K562 (cell line): ENCODE results near the gene SNX4. TPM values are rescaled to one million over a fixed set of nuclear protein-coding genes. Genes with fewer than 3 reads are reported as not detected.

Experiments
- ATAC-seq: fragments of 200-7000 bp; cut with Tn5 transposase; 3 replicates; pipeline ENCODE4 v1.9.1; 2020; ENCODE audit warnings: moderate library complexity
- BruUV-seq: library from RNA; stranded (reverse); fragments of 400-500 nt; replicated peaks from 2 replicates; lab custom pipeline; 2021; lab: Mats Ljungman, UMichigan
- CTCF ChIA-PET: fragments of 300-600 bp; formaldehyde crosslinking; extraction: SDS; loops from one replicate; lab custom pipeline; 2021; ENCODE audit warnings: low intra/inter-chr PET ratio; lab: Yijun Ruan, JAX
- POLR2A ChIA-PET: fragments of 300-600, 350-650 bp; sonication (Branson Sonifier 250); formaldehyde crosslinking; extraction: SDS; loops from one replicate; lab custom pipeline; 2021; ENCODE audit warnings: antibody characterized with exemption, inconsistent platforms; lab: Yijun Ruan, JAX
- DNase-seq, 4 experiments: peaks; one replicate each; pipeline versions ENCODE4 v3.0.0 to v3.0.0-alpha.2; 2011 to 2018; ENCODE audit warnings: low spot score in 3 of 4, mixed read lengths in 3 of 4; ENCODE audit errors: extremely low read depth in 1 of 4
- FAIRE-seq: peaks from 2 replicates; lab custom pipeline; 2011; peaks lifted over from hg19 to GRCh38; lab: Jason Lieb, UNC
- H2AFZ ChIP-seq: 2 replicates; pipeline ENCODE4 v1.6.0; 2011; ENCODE audit warnings: low read depth, low read length, control low read depth, inconsistent platforms
- H3K27ac ChIP-seq: fragments of 200-600 bp; 3 replicates; pipeline ENCODE4 v1.8.0; 2011; ENCODE audit warnings: low read depth, mild to moderate bottlenecking, control low read depth, inconsistent platforms, low read length, moderate library complexity, mixed read lengths; ENCODE audit errors: extremely low read depth
- H3K27me3 ChIP-seq, 2 experiments: fragments of 300-600 bp in 1 of 2; 2 replicates in 1 of 2; 3 replicates in 1 of 2; pipeline versions ENCODE4 v1.6.0 to v1.8.0; 2011; ENCODE audit warnings: inconsistent platforms in 2 of 2, low read length in 2 of 2, mild to moderate bottlenecking in 1 of 2, mixed read lengths in 1 of 2, moderate library complexity in 1 of 2; ENCODE audit not compliant: control insufficient read depth in 2 of 2, insufficient read depth in 2 of 2
- H3K36me3 ChIP-seq: fragments of 300-600 bp; 3 replicates; pipeline ENCODE4 v1.8.0; 2011; ENCODE audit warnings: mild to moderate bottlenecking, low read length, inconsistent platforms; ENCODE audit not compliant: control insufficient read depth, insufficient read depth
- H3K4me1 ChIP-seq, 2 experiments: fragments of 200-600 bp in 1 of 2; replicated peaks in 1 of 2; 2 replicates in 1 of 2; 3 replicates in 1 of 2; pipeline versions ENCODE4 v1.5.1 to v1.8.0; 2011; ENCODE audit warnings: inconsistent platforms in 2 of 2, low read length in 2 of 2, mild to moderate bottlenecking in 1 of 2, mixed read lengths in 1 of 2, moderate library complexity in 1 of 2; ENCODE audit not compliant: control insufficient read depth in 2 of 2, insufficient read depth in 2 of 2
- H3K4me2 ChIP-seq: 2 replicates; pipeline ENCODE4 v1.6.1; 2011; ENCODE audit warnings: low read length, control low read depth, inconsistent platforms, mixed read lengths; ENCODE audit not compliant: insufficient read depth
- H3K4me3 ChIP-seq: fragments of 200-600 bp; sonication (generic), shearing (Covaris generic); 2 replicates; pipeline ENCODE4 v1.5.1; 2016; ENCODE audit warnings: control low read depth, inconsistent platforms
- H3K79me2 ChIP-seq: fragments of 200-600 bp; 3 replicates; pipeline ENCODE4 v1.8.0; 2011; ENCODE audit warnings: low read length, inconsistent platforms; ENCODE audit not compliant: control insufficient read depth, insufficient read depth
- H3K9ac ChIP-seq, 2 experiments: 2 replicates each; pipeline versions ENCODE4 v1.6.0 to v1.6.1; 2011; ENCODE audit warnings: low read depth in 2 of 2, low read length in 2 of 2, control low read depth in 1 of 2, inconsistent platforms in 1 of 2, mild to moderate bottlenecking in 1 of 2, mixed read lengths in 1 of 2; ENCODE audit not compliant: insufficient read depth in 1 of 2
- H3K9me1 ChIP-seq: one replicate; pipeline ENCODE4 v1.6.0; 2011; ENCODE audit warnings: inconsistent platforms, mild to moderate bottlenecking, low read length, moderate library complexity; ENCODE audit not compliant: control insufficient read depth, insufficient read depth
- H3K9me3 ChIP-seq: replicated peaks from 2 replicates; pipeline ENCODE4 v1.5.1; 2011; ENCODE audit warnings: low read depth, low read length, inconsistent platforms; ENCODE audit not compliant: control insufficient read depth, insufficient read depth
- H4K20me1 ChIP-seq: replicated peaks from 2 replicates; pipeline ENCODE4 v1.6.1; 2011; ENCODE audit warnings: low read length, inconsistent platforms, mixed read lengths; ENCODE audit not compliant: control insufficient read depth, insufficient read depth
- HIVEP1 ChIP-seq: fragments of 250-450 bp; sonication (Bioruptor Pico); IDR thresholded peaks from 2 replicates; pipeline ENCODE4 v1.4.0; 2020; ENCODE audit warnings: mild to moderate bottlenecking
- MAFG ChIP-seq: fragments of 450-650 bp; conservative IDR thresholded peaks from 2 replicates; pipeline ENCODE4 v1.6.1; 2016; ENCODE audit warnings: missing genetic modification characterization, missing compliant biosample characterization
- PHF8 ChIP-seq: fragments of 200-600 bp; sonication (generic); IDR thresholded peaks from 2 replicates; pipeline ENCODE4 v1.6.1; 2012; ENCODE audit warnings: mixed run types, mild to moderate bottlenecking, inconsistent platforms, low read length, moderate library complexity, borderline replicate concordance
- POLR2B ChIP-seq: fragments of 450-650 bp; IDR thresholded peaks from 2 replicates; pipeline ENCODE4 v1.6.1; 2018; ENCODE audit warnings: low read depth; ENCODE audit not compliant: partially characterized antibody
- ZNF589 ChIP-seq: fragments of 200-800 bp; sonication (Bioruptor generic); IDR thresholded peaks from 2 replicates; pipeline ENCODE4 v1.6.1; 2016; ENCODE audit warnings: low read depth, missing genetic modification characterization, missing compliant biosample characterization
- ZNF75A ChIP-seq: fragments of 450-650 bp; formaldehyde crosslinking; IDR thresholded peaks from 2 replicates; pipeline ENCODE4 v1.4.0; 2020; ENCODE audit warnings: mild to moderate bottlenecking
- WGBS: fragments of 100-300 bp; shearing (Covaris generic); methylation state at CpG from one replicate; pipeline ENCODE4 v1.1.6; 2016; ENCODE audit warnings: low coverage, mixed read lengths; ENCODE audit not compliant: insufficient coverage; ENCODE audit errors: missing lambda C conversion rate; 5-methylcytosine and 5-hydroxymethylcytosine counted together
- in situ Hi-C: fragments of 300-500 bp; cut with MboI; formaldehyde crosslinking; loops from 4 replicates; pipeline ENCODE4 v1.15.0; 2018; ENCODE audit warnings: inconsistent platforms, mixed read lengths
- intact Hi-C: fragments of 100-400 bp; cut with micrococcal nuclease; formaldehyde crosslinking; loops from 2 replicates; pipeline ENCODE4 v1.14.2; 2022
- polyA plus RNA-seq, 8 experiments: library from polyadenylated mRNA; depleted of rRNA in 4 of 8; stranded (reverse) in 5 of 8; unstranded in 3 of 8; fragments of >200 nt; fragmentation: Nextera tagmentation in 2 of 8; fragmentation: Illumina TruSeq in 1 of 8; extraction: Ambion mirVana in 2 of 8; extraction: Trizol in 1 of 8; gene quantifications; 2 replicates each; pipeline versions ENCODE4 v1.2.1 to v1.2.3, GENCODE V29; 2011 to 2014; ENCODE audit warnings: inconsistent platforms in 1 of 8, missing spikeins in 1 of 8
- total RNA-seq, 7 experiments: library from RNA; depleted of rRNA in 6 of 7; stranded (reverse); fragments of >200 nt in 6 of 7; fragmentation: Illumina TruSeq in 2 of 7; extraction: Trizol in 2 of 7; gene quantifications; 2 replicates each; pipeline versions ENCODE4 v1.2.1 to v1.2.3, GENCODE V29; 2011 to 2021; ENCODE audit warnings: low replicate concordance in 1 of 7
- TF ChIP-seq, protein P1 (sequence below): fragments of 250-450 bp; sonication (Bioruptor Pico); IDR thresholded peaks from 2 replicates; pipeline ENCODE4 v1.9.0; 2021; ENCODE audit warnings: mild to moderate bottlenecking

The SNX4 gene
- total and polyA plus RNA-seq, 9 of the 15 experiments (the other 6 are each of a cell fraction or from before 2014, with no cell fraction given) = 11.4 to 40.3 (median 30.0) TPM

- TF ChIP-seq ZNF589 (CRISPR knock-in tag) = no peak
- TF ChIP-seq, protein P1, sequence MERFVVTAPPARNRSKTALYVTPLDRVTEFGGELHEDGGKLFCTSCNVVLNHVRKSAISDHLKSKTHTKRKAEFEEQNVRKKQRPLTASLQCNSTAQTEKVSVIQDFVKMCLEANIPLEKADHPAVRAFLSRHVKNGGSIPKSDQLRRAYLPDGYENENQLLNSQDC = no peak
Observed at GRCh38 chr3:125414669-125415068, 105.3 kb downstream of the SNX4 start (continued).

GRCh38 chr3:125410922-125411321 is 109.1 kb downstream of the SNX4 start:
- ChIA-PET POLR2A (interaction anchor here (0.6 kb wide), 1 partner anchor 192 kb away, joined by 3 read pairs; no protein-coding TSS in a partner anchor), CTCF (no interaction called here)
- no peak for FAIRE-seq
- H3K4me1 ChIP-seq = no peaks in the 10 kb centered on the region; a peak in 1 of 5 replicates
- no peak overlapping the region for H3K9ac ChIP-seq
- no TSS peak for BruUV-seq
- no peaks in the 10 kb centered on the region for H3K9me1 ChIP-seq
- no peaks in the 10 kb centered on the region for H3K79me2 ChIP-seq
- in situ Hi-C loops = no loop called here
- H3K27ac ChIP-seq = no peak overlapping the region
- no peak for ATAC-seq
- no peaks in the 10 kb centered on the region for H3K36me3 ChIP-seq
- no peak overlapping the region for H2AFZ ChIP-seq
- H3K27me3 ChIP-seq = no peaks in the 10 kb centered on the region
- no peak overlapping the region for H3K4me2 ChIP-seq
- H3K4me3 ChIP-seq = no peak overlapping the region
- 35% methylated on average over 5 of the region's 6 CpGs for WGBS
- no peak for DNase-seq
- intact Hi-C loops = no loop called here
- TF ChIP-seq MAFG (tag) = no peak
- no peak for TF ChIP-seq HIVEP1
- TF ChIP-seq PHF8 = no peak
- TF ChIP-seq POLR2B = no peak
- TF ChIP-seq ZNF75A = no peak
- no peaks in the 10 kb centered on the region for H3K9me3 ChIP-seq
- no peaks in the 10 kb centered on the region for H4K20me1 ChIP-seq
